HG03354 (cell line): Measurements from ENCODE around the gene B9D1.

Experiments used
- ATAC-seq: cut with Tn5 transposase; IDR thresholded peaks from one replicate; pipeline ENCODE4 v1.9.1; 2021; ENCODE audit warnings: mild to moderate bottlenecking; ENCODE audit not compliant: unreplicated experiment, poor library complexity, severe bottlenecking

The B9D1 gene

DNA sequence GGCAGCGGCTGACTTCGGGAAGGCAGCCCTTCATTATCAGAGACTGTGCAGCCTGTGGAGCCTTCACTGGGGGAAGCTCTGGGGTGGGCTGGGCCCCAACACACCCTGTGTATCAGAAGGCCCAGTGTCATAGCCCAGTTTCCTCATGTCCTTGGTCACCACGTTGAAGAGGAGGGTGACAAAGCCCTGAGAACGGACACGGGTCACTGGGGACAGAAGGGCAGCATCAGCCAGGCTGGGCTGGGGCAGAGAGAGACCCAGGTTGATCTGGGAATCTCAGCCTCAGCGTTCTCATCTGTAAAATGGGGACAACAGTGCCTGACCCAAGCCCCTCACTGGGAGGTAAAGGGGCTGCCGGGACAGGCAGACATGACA lies 19.3 kb downstream of the B9D1 start:
- ATAC-seq: no peak

DNA sequence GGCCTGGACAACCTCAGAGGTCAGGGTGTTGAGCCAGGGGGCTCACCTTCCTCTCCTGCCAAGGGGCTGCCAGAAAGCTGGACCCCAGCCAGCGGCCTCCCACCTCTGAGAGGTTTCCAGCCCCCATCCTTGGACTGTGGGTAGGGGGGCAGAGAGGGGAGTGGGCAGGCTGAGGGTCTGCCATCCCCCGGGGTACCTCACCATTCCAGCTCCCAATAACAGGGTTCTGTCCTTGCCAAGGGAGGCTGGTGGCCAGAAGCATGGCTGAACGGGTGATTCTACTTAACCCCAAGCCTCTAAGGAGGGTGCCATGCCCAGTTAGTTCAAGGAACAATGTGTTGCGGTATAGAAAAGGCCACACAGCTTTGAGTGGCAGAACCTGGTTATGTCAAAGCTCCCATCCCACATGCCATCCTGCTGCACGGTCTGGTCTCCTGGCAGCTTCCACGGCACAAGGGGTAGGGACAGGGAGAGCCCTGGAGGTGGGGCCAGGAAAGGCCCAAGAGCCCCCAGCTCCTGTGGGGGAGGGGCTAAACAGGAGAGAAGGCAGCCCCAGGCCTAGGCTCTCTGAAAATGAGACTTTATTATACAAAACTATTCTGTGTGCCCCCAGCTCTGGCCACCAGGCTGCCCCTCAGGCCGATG lies 19.8 kb downstream of the B9D1 start:
- no peak for ATAC-seq

DNA sequence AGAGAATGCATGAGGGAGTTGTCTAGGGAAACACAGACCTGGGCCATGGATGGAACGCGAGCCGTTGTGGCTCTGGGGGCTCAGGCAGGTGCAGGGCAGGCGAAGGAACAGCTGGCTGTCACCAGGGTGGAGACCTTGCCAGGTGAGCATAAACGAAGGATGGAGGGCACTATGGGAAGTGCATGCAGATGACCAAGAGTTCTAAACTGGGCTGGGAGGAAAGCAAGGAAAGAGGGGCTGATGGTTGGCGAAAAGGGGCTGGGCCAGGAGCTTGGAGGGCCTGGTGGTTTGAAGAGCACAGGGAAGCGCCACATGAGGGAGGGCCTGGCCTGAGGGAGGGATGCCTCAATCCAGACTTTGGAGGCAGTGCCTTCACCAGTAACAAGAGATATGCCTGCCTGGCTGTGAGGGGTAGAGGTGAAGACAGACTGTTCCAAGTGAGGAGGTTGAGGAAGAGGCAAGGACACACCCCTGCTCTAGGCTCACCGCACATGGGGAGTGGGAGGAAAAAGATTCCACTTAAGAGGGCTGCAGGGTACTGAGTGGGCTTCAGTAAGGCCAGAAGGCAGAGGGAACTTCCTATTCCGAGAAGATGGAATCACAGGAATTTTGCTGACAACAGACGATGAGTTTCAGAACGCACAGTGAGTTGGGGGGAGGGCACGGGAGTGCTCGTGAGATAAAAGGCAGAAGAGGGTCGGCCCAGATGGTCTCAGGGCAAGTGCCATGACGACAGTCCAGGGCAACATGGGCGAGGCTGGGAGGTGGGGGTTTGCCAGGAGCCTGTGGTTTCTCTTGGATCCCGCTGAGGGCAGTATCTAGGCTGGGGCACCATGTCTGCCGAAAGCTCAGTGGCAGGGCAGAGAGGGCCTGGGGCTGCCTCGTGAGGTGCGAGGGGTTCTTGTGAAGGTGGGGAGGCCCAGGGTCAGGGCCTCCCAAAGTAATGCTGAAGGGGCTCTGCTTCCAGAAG lies 20.6 kb downstream of the B9D1 start:
- no peak for ATAC-seq

DNA sequence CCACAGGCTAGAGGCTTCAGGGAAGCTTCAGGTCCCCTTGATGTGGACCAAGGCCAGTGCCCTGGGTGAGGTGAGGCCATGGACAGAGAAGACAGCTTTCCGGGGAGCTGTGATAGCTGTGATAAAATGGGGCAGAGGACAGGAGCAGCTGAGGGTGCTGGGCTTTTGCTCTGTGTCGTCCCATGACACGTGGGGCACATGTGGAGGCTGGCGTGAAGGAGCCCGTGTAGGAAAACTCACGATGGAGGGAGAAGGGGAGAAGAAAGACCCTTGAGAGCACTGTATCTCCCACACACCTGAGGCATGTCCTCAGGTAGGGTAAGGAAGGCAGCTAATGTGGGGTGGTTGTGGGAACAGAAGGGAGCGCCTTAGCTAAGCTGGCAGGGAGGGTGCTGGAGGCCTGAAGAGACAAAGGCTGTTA lies 21.3 kb downstream of the B9D1 start:
- no peak for ATAC-seq

DNA sequence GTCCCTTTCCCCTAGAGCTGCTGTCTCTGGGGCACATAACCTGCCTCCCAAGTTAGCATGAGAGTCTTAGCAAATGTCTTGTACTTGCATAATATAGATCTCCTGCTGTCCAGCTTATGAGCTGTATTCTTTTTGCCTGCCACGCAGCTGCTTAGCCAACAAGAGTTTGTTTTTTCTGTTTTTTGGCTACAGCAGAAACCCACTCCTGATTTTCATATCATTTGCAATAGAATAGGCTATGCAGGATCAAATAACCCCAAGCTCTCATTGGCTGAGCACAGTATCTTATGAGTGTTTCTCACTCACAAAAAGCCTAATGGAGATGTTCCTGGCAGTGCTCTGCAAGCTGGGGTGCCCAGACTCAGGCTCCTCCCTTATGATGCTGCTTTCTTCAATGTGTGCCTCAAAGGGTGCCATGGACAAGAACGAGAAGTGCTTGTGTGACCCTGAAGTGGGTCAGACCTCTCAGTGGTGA lies 23.1 kb downstream of the B9D1 start:
- ATAC-seq: no peak

DNA sequence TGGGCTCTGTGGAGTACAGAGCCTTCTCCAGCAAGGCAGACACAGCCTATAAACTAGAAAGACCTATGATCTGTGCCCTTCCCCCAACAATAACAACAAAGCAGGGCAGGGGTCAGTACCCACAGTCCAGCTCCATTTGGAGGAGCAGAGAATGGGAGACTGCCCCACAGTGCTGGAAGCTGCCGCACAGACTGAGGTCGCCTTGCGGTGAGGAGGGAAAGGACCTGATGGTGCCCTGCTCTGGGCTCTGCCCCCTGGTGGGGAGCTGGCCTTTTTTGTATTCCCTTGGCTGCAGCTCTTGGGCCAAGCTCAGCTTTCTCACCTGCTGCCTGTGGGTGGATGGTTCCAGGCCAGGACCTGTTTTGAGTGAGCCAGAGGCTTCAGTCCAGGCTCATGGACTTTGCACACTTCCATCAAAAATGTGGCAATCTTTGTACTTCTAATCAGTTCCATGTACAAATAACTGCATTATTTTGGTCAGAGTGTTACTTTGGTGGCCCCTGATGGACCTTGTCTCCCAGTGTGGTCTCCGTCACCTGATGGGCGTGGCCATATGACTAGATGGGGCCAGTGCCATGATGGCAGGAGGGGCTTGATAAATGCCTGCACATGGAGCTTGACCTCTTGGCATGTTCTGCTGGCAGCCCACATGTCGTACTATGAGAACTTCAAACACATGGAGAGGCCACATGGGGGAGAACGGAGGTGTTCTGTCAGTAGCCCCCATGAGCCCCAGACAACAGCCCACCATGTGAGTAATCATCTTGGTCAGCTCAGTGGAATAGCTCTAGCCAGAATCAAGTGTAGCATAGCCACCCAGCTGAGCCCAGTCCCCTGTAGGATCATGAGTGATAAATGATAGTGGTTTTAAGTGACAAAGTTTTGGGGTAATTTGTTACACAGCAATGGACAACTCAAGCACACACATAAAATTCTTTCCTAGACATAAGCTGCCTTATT lies 24.2 kb downstream of the B9D1 start:
- peak; percentile 78 for ATAC-seq

DNA sequence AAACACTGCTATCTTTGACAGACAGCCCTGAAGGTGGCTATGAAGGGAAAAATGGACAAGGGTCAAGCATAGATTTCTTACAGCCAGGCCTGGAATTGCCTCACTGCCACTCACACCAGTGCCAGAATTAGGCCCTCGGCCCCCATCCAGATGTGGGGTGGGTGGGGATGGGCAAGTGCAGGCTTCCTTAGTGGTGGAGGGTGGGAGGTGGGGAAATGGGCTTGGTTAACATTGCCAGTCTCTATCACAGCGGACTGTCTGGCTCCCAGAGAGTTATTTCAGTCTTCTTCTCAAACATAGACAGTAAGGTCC lies 24.9 kb downstream of the B9D1 start:
- ATAC-seq: no peak

DNA sequence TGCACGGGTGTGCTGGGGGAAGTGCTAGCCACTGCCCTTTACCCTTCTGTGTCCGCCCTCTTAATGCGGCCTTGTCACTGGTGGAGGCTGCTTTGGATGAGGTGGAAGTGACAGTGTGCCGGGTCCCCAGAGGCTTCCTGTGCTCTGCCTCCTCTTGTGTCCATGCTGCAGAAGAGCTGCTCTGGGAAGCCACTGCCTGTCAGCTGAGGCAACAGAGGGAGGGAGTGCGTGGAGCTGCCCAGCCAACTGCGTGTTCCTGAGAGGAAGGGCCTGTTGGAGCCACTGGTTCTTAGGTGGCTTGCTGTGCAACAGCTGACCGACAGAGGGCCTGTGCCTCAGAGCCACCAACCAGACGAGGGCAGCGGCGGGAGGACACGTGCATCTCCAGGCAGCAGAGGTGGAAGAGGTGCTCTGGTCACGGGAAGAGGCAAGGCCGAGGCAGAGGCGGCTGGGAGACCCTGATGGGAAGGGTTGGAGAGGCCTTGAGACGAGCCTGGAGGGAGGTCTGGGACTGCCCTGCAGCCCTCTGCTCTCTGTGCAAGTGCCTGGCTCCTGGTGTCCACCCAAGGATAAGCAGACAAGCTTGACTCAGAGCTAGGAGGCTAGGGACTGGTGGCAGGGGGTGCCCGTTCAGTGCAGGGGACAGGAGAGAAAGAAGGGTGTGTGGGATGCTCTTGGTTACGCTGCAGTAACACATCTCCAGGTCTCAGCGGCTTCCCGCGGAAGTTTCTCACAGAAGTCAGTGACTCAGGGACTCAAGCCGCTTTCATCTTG lies 25.4 kb downstream of the B9D1 start:
- ATAC-seq: no peak

DNA sequence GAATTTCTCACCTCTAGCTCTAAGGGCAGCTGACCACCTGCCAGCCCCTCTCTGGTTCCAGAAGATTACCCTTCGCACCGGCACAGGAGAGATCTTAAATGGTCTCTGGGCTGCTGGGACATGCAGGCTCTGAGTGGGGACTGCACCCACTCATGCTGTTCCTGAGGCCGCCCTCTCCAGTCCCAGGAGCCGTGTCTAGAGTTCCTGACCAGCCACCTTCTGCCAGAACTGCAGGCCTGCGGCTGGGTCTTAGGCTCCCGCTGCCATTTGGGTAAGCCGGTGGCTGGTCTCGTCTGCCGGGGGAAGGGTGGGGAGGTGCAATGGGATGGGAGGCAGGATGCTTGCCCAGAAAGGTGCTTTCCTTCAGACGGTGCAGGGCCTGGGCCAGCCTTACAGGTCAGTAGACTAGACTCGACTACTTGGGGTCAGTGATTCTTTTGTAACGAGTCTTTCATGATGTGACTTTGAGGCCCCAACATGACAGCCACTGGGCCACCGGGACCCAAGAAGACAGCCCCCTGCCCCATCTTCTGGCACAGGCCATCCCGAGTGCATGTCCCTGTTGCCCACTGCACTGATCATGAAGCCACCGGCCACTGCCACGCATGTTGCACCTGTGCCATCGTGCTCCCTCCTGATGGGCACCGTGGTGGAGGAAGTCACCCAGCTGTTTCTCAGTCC lies 26.4 kb downstream of the B9D1 start:
- no peak for ATAC-seq

DNA sequence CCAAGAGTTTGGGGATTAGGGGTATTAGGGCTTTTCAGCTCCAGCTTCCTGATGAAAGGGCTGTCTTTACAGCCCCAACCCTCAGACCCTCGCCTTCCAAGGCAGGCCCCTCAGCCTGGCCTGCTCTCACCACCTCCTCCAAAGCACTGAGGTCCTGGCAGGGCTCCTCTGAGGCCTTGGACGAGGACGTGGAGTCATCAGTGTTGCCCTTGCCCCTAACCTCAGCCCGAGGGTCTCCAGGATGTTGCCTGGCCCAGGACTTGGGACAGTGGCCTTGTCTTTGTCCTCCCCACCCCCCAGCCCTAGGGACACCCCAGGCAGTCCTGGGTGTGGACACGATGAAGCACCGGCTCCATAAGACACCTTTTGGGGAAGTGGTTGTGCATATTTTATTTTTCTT lies 28.2 kb downstream of the B9D1 start:
- ATAC-seq: no peak

DNA sequence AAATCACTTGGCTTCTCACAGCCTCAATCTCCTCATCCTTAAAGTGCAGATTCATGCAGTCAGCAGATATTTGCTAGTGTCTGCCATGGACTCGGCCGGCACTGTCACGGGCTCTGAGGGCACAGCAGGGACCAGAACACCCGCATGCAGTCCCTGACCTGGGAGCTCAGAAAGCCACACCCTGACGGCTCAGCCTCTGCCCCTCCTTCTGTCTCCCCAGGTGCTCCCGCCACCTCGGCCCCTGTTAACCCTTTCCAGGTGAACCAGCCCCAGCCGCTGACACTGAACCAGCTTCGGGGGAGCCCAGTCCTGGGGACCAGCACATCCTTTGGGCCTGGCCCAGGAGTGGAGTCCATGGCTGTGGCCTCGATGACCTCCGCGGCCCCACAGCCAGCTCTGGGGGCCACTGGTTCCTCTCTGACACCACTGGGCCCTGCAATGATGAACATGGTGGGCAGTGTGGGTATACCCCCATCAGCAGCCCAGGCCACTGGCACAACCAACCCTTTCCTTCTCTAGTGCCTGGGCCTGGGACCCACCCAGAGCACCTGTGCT lies 28.7 kb downstream of the B9D1 start:
- ATAC-seq: no peak

DNA sequence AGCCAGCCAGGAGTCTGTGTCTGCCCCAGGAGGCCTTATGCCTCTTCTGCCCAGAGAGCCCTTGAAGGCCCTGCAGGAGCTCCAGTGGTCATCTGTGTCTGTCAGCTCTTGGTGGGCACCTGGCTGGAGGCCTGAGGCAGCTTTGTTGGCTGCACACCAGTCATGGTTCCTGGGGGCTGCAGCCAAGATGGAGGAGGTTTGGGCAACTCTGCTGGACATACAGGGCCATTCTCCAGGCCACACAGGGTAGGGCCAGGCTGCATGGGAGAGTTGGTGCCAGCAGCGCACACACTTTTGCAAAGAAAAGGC lies 29.4 kb downstream of the B9D1 start:
- no peak for ATAC-seq

DNA sequence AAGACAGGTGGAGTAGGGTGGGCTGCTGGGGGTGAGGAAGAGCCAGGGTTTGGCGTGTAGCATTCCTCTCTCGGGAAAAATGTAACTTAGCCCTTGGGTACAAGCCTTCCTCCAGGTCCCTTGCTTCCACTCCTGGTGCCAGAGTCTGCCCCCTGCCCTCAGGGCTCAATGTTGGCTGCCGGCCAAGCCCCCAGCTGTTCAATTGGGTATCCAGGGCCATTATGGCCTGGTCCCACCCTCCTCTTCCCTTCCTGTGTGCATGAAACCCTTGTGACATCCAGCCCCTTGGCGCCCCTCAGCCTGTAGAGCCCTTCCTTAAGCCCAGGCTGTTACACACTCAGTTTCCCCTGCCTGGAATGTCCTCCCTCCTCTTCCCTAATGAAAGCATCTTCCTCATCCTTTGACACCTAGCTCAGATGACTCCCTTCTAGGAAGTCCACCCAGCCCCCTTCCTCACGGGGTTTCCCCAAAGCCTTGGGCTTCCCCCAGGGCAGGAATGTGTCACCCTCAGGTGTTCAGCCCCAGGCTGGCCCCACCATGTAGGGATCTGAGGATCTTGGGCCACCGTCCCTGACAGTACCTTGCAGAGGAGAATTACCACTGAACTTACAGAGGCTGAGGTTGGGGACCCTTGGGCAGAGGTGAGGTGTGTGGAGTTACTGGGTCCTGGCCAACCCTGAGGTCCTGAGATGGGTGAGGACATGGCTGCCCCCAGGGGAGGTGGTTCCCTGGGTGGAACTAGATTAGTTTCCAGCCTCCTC lies 30.0 kb downstream of the B9D1 start:
- no peak for ATAC-seq

DNA sequence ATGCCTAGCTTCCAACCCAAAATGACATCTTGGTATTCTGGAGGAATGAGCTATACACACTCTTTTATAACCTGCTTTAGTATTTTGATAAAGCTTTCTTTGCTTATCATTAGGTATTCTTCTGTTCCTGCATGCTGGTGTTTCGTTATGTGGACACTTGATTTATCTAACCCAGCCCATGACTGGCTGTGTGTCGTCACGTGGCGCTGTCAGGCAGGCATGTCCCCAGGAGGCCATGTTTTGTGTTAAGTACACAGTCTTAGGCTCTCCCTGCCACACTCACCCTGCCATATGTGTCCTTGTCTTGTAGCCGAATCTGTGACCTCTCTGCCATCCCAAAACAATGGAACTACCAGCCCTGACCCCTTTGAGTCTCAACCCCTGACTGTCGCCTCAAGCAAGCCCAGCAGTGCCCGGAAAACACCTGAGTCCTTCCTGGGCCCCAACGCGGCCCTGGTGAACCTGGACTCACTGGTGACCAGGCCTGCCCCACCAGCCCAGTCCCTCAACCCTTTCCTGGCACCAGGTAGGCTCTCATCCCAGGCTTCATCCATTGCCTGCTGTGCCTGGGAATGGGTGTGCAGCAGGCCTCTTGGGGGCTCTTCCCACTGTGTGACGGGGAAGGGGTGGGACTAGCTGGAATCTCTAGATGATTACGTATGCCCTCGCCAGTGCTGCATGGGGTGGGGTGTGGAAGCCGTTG lies 30.8 kb downstream of the B9D1 start:
- no peak for ATAC-seq

DNA sequence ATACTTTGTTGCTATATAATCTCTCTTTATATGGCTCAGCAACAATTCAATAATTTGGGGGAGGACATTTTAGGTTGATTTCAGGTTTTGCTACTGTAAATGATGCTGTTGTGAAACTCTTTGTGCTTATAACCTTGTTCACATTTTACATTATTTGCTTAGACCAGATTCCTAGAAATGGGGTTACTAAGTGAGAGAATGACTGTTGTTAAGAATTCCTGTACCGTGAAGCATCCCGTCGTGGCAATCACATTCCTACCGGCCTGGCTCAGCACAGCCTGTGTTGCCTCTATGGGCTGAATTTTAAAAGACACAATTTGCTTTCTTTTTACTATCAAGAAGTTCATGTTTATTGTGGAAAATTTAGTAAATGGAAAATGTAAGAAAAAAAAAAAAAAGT lies 31.4 kb downstream of the B9D1 start:
- ATAC-seq: no peak

DNA sequence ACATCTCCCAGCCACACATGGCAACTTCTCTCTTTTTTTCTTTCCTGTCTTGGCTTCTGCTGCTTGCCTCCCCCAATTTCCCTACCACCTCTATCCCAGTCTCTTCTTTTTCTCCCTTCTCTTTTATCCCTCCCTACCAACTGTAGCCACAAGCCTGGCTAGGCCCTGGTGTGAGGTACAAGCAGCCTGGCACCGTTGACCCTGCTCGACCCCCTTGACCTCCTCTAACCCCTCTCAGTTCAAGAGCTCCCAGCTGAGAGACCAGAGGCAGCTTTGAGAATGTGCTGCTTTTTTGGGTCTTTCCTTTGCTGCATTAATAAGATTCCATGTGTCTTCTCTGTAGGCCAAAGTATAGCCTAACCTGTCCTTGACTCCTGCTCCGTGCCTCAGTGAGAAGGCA lies 32.3 kb downstream of the B9D1 start:
- no peak for ATAC-seq

DNA sequence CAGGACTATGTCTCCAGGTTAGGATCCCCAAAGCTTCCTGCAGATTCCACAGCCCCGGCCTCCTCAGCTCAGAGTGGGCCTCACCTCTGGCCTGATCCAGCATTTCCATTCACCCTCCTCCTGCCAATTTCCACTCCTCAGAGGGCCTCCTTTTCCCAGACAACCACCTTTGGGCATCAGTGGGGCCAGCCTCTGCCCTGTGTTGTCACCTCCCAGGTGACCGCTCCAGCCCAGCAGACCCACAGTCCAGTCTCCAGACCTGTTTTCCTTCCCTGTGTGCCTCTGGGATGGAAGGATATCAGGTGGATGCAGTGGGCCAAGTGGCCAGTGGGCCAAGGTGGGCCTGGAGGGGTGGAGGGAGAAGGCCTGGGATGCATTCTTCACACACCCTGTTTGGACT lies 32.7 kb downstream of the B9D1 start:
- ATAC-seq: no peak

DNA sequence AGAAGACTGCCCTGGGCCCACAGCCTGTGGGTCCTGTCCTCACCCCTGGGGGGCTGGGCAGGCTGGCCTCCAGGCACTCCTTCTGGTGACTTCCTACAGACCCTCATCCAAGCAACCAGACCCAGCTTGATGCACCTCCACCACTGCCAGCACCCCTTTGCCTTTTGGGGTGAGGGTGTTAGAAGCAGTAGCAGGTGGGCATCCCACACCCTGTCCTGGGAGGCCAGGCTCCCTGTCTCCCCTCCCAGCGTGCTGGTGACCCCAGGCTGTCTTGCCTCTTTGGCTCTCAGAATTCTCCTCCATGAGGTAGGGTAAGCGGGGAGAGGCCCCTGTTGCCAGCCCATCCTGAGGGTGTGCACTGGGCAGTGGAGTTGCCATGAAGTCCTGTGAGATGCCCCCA lies 33.4 kb downstream of the B9D1 start:
- no peak for ATAC-seq
